ENCODE results near the gene WNT9A. TPM values are rescaled to one million over a fixed set of nuclear protein-coding genes. Genes with fewer than 3 reads are reported as not detected.
A peak's percentile ranks its signal among the peaks of the same experiment; 100 is the strongest.

The WNT9A gene
- total and polyA plus RNA-seq, 12 donors = 0.18 to 2.9 (median 1.0) TPM

GRCh38 chr1:227937838-227938145, 9.9 kb downstream of the WNT9A start:
- no peak overlapping the region for H3K4me3 ChIP-seq
- no peaks in the 10 kb centered on the region for H3K36me3 ChIP-seq (replicated peaks in 1 of 2)
- intact Hi-C loops (cut with DNase I) = no loop called here
- no peak for DNase-seq
- no peaks in the 10 kb centered on the region for H3K9me3 ChIP-seq (replicated peaks in 1 of 3)
- TF ChIP-seq CTCF (IDR thresholded peaks at IDR 0.05) = no peak
- TF ChIP-seq POLR2A (IDR thresholded peaks at IDR 0.05) = no peak
- H3K27me3 ChIP-seq = no peaks in the 10 kb centered on the region
- WGBS, 4 donors = 89 to 90% (median 90%) methylated on average over 7 of the region's 7 CpGs
- no peaks in the 10 kb centered on the region for H3K4me1 ChIP-seq (replicated peaks in 1 of 2)
- no peak overlapping the region for H3K27ac ChIP-seq

- H3K4me3 ChIP-seq = no peak overlapping the region
- no peaks in the 10 kb centered on the region for H3K27me3 ChIP-seq
- H3K9me3 ChIP-seq (replicated peaks in 1 of 3) = no peaks in the 10 kb centered on the region
- DNase-seq = no peak
- intact Hi-C loops (cut with DNase I) = no loop called here
- H3K4me1 ChIP-seq (replicated peaks in 1 of 2) = no peaks in the 10 kb centered on the region
- H3K36me3 ChIP-seq (replicated peaks in 1 of 2) = no peaks in the 10 kb centered on the region
- 80 to 87% (median 82%) methylated on average over 20 of the region's 20 CpGs for WGBS, 4 donors
- H3K27ac ChIP-seq = no peak overlapping the region
- no peak for TF ChIP-seq CTCF (IDR thresholded peaks at IDR 0.05)
- no peak for TF ChIP-seq POLR2A (IDR thresholded peaks at IDR 0.05)
Measured at GRCh38 chr1:227937031-227937837, 10.5 kb downstream of the WNT9A start.

- Histone ChIP-seq H3K4me3 (no peak overlapping the region), H3K36me3 (replicated peaks in 1 of 2) (no peaks in the 10 kb centered on the region), H3K4me1 (replicated peaks in 1 of 2) (no peaks in the 10 kb centered on the region), H3K27me3 (no peaks in the 10 kb centered on the region), H3K9me3 (replicated peaks in 1 of 3) (no peaks in the 10 kb centered on the region), H3K27ac (no peak overlapping the region)
- 93 to 95% (median 94%) methylated on average over 7 of the region's 7 CpGs for WGBS, 4 donors
- no peak for DNase-seq
- intact Hi-C loops (cut with DNase I) = no loop called here
- TF ChIP-seq POLR2A (IDR thresholded peaks at IDR 0.05) (no peak), CTCF (IDR thresholded peaks at IDR 0.05) (no peak)
Measured at GRCh38 chr1:227935826-227936225, 11.9 kb downstream of the WNT9A start.

GRCh38 chr1:227934476-227935313, 13.0 kb downstream of the WNT9A start:
- intact Hi-C loops (cut with DNase I) = no loop called here
- DNase-seq = peak in 6 of 7 donors; percentile 57 to 79 (median 70)
- no peaks in the 10 kb centered on the region for H3K36me3 ChIP-seq (replicated peaks in 1 of 2)
- WGBS, 4 donors = 30 to 36% (median 32%) methylated on average over 5 of the region's 5 CpGs
- no peaks in the 10 kb centered on the region for H3K9me3 ChIP-seq (replicated peaks in 1 of 3)
- no peaks in the 10 kb centered on the region for H3K27me3 ChIP-seq
- no peak overlapping the region for H3K4me3 ChIP-seq
- TF ChIP-seq CTCF (IDR thresholded peaks at IDR 0.05) (no peak), POLR2A (IDR thresholded peaks at IDR 0.05) (no peak)
- no peaks in the 10 kb centered on the region for H3K4me1 ChIP-seq (replicated peaks in 1 of 2)
- peak overlapping the region in 4 of 5 donors; percentile 40 to 81 (median 64) for H3K27ac ChIP-seq
